GM18502 (cell line): ENCODE measurements around the gene LAMA4.

Source experiments
- ATAC-seq: cut with Tn5 transposase; IDR thresholded peaks from one replicate; pipeline ENCODE4 v1.9.1; 2021; ENCODE audit warnings: mild to moderate bottlenecking; ENCODE audit not compliant: unreplicated experiment, poor library complexity

Gene LAMA4

GRCh38 chr6:112275365-112275764, 21.0 kb upstream of the LAMA4 start:
- ATAC-seq: no peak

- ATAC-seq: no peak
Measured at GRCh38 chr6:112274774-112275173, 20.4 kb upstream of the LAMA4 start.

GRCh38 chr6:112272799-112273198, 18.4 kb upstream of the LAMA4 start:
- no peak for ATAC-seq

GRCh38 chr6:112270756-112271155, 16.4 kb upstream of the LAMA4 start:
- ATAC-seq: no peak

GRCh38 chr6:112269979-112270566, 15.7 kb upstream of the LAMA4 start:
- no peak for ATAC-seq

- ATAC-seq: no peak
Measured at GRCh38 chr6:112269114-112269513, 14.7 kb upstream of the LAMA4 start.

GRCh38 chr6:112268654-112269053, 14.3 kb upstream of the LAMA4 start:
- ATAC-seq: no peak

GRCh38 chr6:112268019-112268418, 13.7 kb upstream of the LAMA4 start:
- no peak for ATAC-seq

GRCh38 chr6:112266331-112266730, 12.0 kb upstream of the LAMA4 start:
- ATAC-seq: no peak

- no peak for ATAC-seq
Measured at GRCh38 chr6:112259337-112259675, 4.9 kb upstream of the LAMA4 start.

- no peak for ATAC-seq
Measured at GRCh38 chr6:112258642-112259336, 4.4 kb upstream of the LAMA4 start.

GRCh38 chr6:112257178-112257855, 3.0 kb upstream of the LAMA4 start:
- ATAC-seq: no peak

- no peak for ATAC-seq
Measured at GRCh38 chr6:112254921-112255320, 554 bp upstream of the LAMA4 start.

- ATAC-seq: peak; percentile 24
Measured at GRCh38 chr6:112253498-112253840, 898 bp downstream of the LAMA4 start.

GRCh38 chr6:112252571-112253497, 1.5 kb downstream of the LAMA4 start:
- ATAC-seq: no peak

GRCh38 chr6:112251171-112251875, 3.0 kb downstream of the LAMA4 start:
- ATAC-seq: no peak

GRCh38 chr6:112249489-112249888, 4.9 kb downstream of the LAMA4 start:
- ATAC-seq: no peak

GRCh38 chr6:112247275-112247674, 7.1 kb downstream of the LAMA4 start:
- ATAC-seq: no peak

GRCh38 chr6:112245511-112246203, 8.7 kb downstream of the LAMA4 start:
- ATAC-seq: no peak
